Breast epithelium (tissue), 3 donors: ENCODE data around the gene COL4A2.
A peak's percentile ranks its signal among the peaks of the same experiment; 100 is the strongest.

Source experiments
- POLR2A ChIP-seq: fragments of 450-650 bp; IDR thresholded peaks from one replicate; pipeline ENCODE4 v1.6.1; 2016; ENCODE audit warnings: antibody characterized with exemption, mild to moderate bottlenecking, moderate library complexity
- POLR2AphosphoS5 ChIP-seq, 3 donors: sonication (generic); formaldehyde crosslinking; IDR thresholded peaks; one replicate each; pipeline ENCODE4 v1.6.1; 2017; ENCODE audit warnings: antibody characterized with exemption in 3 of 3
- TF ChIP-seq, protein P1 (sequence below), 3 donors: fragments of 450-650 bp; IDR thresholded peaks; one replicate each; pipeline ENCODE4 v1.5.1; 2016 to 2017; ENCODE audit warnings: antibody characterized with exemption in 3 of 3, mild to moderate bottlenecking in 3 of 3, moderate library complexity in 3 of 3

- TF ChIP-seq, protein P1, sequence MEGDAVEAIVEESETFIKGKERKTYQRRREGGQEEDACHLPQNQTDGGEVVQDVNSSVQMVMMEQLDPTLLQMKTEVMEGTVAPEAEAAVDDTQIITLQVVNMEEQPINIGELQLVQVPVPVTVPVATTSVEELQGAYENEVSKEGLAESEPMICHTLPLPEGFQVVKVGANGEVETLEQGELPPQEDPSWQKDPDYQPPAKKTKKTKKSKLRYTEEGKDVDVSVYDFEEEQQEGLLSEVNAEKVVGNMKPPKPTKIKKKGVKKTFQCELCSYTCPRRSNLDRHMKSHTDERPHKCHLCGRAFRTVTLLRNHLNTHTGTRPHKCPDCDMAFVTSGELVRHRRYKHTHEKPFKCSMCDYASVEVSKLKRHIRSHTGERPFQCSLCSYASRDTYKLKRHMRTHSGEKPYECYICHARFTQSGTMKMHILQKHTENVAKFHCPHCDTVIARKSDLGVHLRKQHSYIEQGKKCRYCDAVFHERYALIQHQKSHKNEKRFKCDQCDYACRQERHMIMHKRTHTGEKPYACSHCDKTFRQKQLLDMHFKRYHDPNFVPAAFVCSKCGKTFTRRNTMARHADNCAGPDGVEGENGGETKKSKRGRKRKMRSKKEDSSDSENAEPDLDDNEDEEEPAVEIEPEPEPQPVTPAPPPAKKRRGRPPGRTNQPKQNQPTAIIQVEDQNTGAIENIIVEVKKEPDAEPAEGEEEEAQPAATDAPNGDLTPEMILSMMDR (IDR thresholded peaks at IDR 0.05) = no peak
- no peak for TF ChIP-seq POLR2A
- TF ChIP-seq POLR2AphosphoS5 (IDR thresholded peaks at IDR 0.05) = peak in 1 of 3 donors; percentile 8
These were observed 141.6 kb downstream of the COL4A2 start for GRCh38 chr13:110448677-110449076.
